Measurements from ENCODE around the gene CR1. TPM values are rescaled to one million over a fixed set of nuclear protein-coding genes. Genes with fewer than 3 reads are reported as not detected.
"Not testable (repeated sequence)": the region's sequence is repeated elsewhere in the genome, so short reads cannot be mapped to it uniquely, and the experiment has no call there.

Gene CR1
- total RNA-seq, 2 experiments from 2014 or later, result 0.08 TPM; not detected in 1

GRCh38 chr1:207659545-207660153, 163.7 kb downstream of the CR1 start:
- POLR2A ChIA-PET, result no interaction called here
- CTCF ChIA-PET, result no interaction called here

DNA sequence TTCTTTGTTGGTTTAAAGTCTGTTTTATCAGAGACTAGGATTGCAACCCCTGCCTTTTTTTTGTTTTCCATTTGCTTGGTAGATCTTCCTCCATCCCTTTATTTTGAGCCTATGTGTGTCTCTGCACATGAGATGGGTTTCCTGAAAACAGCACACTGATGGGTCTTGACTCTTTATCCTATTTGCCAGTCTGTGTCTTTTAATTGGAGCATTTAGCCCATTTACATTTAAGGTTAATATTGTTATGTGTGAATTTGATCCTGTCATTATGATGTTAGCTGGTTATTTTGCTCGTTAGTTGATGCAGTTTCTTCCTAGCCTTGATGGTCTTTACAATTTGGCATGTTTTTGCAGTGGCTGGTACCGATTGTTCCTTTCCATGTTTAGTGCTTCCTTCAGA, 165.5 kb downstream of the CR1 start:
- POLR2A ChIA-PET, CTCF ChIA-PET: not testable (repeated sequence)

DNA sequence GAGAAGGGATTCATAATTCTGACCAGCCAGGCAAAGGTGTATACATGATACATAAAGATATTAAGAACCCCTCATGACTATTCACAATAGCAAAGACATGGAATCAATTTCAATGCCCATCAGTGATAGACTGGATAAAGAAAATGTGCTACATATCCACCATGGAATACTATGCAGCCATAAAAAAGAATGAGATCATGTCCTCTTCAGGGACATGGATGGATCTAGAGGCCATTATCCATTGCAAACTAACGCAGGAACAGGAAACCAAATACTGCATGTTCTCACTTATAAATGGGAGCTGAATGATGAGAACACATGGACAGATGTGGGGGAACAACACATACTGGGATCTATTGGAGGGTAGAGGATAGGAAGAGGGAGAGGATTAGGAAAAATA, 170.4 kb downstream of the CR1 start:
- ChIA-PET CTCF (no interaction called here), POLR2A (no interaction called here)

DNA sequence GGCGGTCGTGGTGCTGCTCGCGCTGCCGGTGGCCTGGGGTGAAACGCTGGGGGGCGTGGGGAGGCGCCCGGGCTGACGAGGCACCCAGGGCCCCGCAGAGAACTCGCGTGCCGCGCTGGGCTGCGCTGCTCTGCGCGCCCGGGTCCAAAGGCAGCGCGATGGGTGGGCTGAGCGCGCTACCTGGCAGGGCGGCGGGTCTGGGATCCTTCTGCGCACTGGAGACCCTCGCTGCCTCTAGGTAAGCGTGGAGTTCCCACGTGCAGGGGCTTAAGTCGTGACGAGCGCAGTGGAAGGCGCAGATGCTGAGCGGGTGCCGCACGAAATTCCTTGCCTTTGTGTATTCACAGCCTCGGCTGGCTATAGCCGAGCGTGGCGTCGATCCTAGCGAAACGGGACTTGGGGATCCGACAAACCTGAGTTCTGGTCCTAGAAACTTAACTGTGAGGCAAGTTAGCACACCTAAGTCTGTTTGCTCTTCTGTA, 173.6 kb downstream of the CR1 start:
- ChIA-PET POLR2A (no interaction called here), CTCF (no interaction called here)

- ChIA-PET POLR2A (no interaction called here), CTCF (no interaction called here)
Observed at GRCh38 chr1:207670192-207670591, 174.2 kb downstream of the CR1 start.

DNA sequence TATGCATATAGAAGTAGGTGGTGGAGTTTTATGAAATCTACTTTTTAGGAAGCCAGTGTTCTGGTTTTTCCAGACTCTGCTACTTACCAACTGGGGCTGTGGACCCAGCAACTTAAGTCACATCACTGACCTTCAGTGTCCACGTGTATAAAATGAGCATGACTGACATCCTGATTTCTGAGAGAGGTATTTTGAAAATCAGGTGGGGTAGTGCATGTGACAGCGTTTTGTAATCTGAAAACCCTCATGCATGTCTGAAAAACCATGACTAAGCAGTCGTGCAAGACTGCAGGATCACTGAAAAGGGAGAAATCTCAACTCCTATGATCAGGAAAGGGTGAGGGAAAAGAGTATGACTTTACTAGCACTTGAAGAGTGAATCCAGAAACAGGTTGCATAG, 175.0 kb downstream of the CR1 start:
- ChIA-PET CTCF (no interaction called here), POLR2A (no interaction called here)

DNA sequence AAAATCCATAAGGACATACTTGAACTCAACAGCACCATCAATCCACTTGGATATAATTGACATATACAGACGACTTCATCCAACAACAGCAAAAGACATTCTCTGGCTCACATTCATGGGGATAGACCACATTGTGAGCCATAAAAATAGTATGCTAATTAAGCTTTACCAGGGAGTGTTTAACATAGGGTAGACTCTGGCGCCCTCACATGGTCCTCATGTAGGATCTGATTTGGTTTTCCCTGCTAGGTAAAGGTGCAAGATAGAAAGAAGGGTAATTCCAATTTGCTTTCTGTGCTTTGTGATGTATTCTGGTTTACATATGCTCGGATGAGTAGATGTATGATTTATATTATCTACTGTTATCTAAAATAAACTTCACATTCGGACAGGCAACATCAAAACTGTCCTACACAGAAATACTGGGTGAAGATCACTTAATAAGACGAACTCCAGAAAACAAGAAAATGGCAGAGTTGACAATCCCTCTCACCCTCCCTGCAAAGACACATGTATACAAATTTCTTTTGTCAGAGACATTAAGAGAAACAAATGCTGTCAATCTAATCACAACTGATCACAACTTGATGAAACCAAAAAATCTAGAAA, 176.7 kb downstream of the CR1 start:
- ChIA-PET CTCF (interaction anchor here (1.3 kb wide), 1 partner anchor 93 kb away, joined by 4 read pairs; no protein-coding TSS in a partner anchor), POLR2A (no interaction called here)

- POLR2A ChIA-PET, result no interaction called here
- CTCF ChIA-PET, result no interaction called here
Observed at GRCh38 chr1:207673399-207673798, 177.4 kb downstream of the CR1 start.

DNA sequence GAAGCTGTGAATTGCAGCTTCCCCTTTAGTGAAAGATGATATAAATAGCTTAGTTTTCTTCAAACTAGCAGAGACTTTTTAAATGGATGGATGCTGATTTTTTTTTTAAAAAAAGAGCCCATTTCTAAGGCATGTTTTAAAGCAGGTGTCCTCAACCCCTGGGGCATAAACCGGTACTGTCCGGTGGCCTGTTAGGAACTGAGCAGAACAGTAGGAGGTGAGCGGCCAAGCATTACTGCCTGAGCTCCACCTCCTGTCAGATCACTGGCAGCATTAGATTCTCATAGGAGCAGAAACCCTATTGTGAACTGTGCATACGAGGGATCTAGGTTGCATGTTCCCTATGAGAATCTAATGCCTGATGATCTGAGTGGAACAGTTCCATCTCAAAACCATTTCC, 180.2 kb downstream of the CR1 start:
- ChIA-PET CTCF (interaction anchor here (0.6 kb wide), 1 partner anchor 113 kb away, joined by 5 read pairs; no protein-coding TSS in a partner anchor), POLR2A (no interaction called here)

GRCh38 chr1:207680590-207681388, 184.8 kb downstream of the CR1 start:
- POLR2A ChIA-PET, CTCF ChIA-PET: not testable (repeated sequence)

GRCh38 chr1:207682872-207683434, 187.0 kb downstream of the CR1 start:
- CTCF ChIA-PET, POLR2A ChIA-PET: not testable (repeated sequence)

GRCh38 chr1:207690551-207690950, 194.6 kb downstream of the CR1 start:
- CTCF ChIA-PET, result not testable (repeated sequence)

DNA sequence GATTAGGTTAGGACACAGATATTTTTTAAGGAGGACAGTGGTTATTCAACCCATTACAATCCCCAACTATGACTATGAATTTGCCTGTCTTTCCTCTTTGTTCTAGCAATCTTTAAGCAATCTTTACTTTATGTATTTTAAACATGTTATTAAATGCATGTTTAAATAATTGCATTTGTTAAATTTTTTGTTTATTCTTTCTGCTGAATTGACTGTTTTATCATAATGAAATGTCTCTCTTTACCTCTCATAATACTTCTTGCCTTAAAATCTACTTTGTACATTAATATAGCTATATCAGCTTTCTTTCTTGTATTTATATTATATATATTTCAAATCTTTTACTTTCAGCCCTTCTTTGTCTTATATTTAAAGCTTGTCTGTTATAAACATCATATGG, 195.1 kb downstream of the CR1 start:
- ChIA-PET POLR2A (no interaction called here), CTCF (no interaction called here)

More at GRCh38 chr1:207690551-207690950, 194.6 kb downstream of the CR1 start:
- POLR2A ChIA-PET, result not testable (repeated sequence)

Other genes with a start within 250 kb of the CR1 start
- gene CD55, start 174.5 kb upstream of the CR1 start, total RNA-seq, result 100 to 1,000 TPM; 103 TPM
- gene CR2, start 41.8 kb upstream of the CR1 start, total RNA-seq, result under 1 TPM; 0.42 to 0.48 TPM
- not detected for gene CR1L, start 149.0 kb downstream of the CR1 start, total RNA-seq

Measured in activated CD8-positive, alpha-beta memory T cell treated with anti-CD3 and anti-CD28 coated beads for 36 hours (primary cell).